Fibroblast of the aortic adventitia (primary cell): ENCODE data around the gene ERG. TPM values are rescaled to one million over a fixed set of nuclear protein-coding genes. Genes with fewer than 3 reads are reported as not detected.

ENCODE experiments used
- DNase-seq: peaks from one replicate; pipeline ENCODE4 v3.0.0-alpha.2; 2010; ENCODE audit warnings: low read depth
- H3K4me3 ChIP-seq: 2 replicates; pipeline ENCODE4 v1.5.1; 2011; ENCODE audit warnings: low read depth, mild to moderate bottlenecking, control low read depth, low read length, moderate library complexity
- total RNA-seq: library from RNA; depleted of rRNA; stranded (reverse); fragments of >200 nt; gene quantifications from 2 replicates; pipeline ENCODE4 v1.2.3, GENCODE V29; 2012; ENCODE audit warnings: low replicate concordance
- TF ChIP-seq, protein P1 (sequence below): IDR thresholded peaks from 2 replicates; pipeline ENCODE4 v1.5.1; 2011; ENCODE audit warnings: mild to moderate bottlenecking, low read length, control low read depth, inconsistent platforms; ENCODE audit not compliant: insufficient read depth

Gene ERG
- total RNA-seq, 1 donor: 9.9 TPM

- TF ChIP-seq, protein P1, sequence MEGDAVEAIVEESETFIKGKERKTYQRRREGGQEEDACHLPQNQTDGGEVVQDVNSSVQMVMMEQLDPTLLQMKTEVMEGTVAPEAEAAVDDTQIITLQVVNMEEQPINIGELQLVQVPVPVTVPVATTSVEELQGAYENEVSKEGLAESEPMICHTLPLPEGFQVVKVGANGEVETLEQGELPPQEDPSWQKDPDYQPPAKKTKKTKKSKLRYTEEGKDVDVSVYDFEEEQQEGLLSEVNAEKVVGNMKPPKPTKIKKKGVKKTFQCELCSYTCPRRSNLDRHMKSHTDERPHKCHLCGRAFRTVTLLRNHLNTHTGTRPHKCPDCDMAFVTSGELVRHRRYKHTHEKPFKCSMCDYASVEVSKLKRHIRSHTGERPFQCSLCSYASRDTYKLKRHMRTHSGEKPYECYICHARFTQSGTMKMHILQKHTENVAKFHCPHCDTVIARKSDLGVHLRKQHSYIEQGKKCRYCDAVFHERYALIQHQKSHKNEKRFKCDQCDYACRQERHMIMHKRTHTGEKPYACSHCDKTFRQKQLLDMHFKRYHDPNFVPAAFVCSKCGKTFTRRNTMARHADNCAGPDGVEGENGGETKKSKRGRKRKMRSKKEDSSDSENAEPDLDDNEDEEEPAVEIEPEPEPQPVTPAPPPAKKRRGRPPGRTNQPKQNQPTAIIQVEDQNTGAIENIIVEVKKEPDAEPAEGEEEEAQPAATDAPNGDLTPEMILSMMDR: no peak
- DNase-seq: no peak
- H3K4me3 ChIP-seq: no peak overlapping the region
Measured at GRCh38 chr21:38420140-38420539, 78.1 kb downstream of the ERG start.

DNA sequence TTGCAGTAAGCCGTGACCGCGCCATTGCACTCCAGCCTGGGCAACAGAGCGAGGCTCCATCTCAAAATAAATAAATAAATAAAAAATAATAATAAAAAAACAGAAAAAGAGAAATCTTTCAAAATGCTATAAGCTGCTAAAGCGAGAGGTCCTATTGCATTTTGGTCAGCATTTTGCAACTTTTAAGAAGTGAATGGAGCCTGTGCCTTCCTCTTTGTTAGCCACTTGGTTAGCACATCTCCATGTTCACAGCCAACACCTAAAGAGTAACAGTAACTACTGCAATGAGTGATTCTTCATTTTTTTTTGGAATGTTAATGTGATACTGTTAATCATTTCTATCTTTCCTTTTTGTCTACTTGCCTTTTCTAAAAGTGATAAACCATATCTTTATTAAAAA, 80.6 kb downstream of the ERG start:
- DNase-seq: no peak
- no peak overlapping the region for H3K4me3 ChIP-seq
- TF ChIP-seq, protein P1: no peak

GRCh38 chr21:38416791-38417190, 81.5 kb downstream of the ERG start:
- H3K4me3 ChIP-seq: no peak overlapping the region
- TF ChIP-seq, protein P1: no peak
- DNase-seq: no peak

GRCh38 chr21:38413958-38414548, 84.2 kb downstream of the ERG start:
- H3K4me3 ChIP-seq: no peak overlapping the region
- DNase-seq: peak; percentile 62
- TF ChIP-seq, protein P1: no peak

DNA sequence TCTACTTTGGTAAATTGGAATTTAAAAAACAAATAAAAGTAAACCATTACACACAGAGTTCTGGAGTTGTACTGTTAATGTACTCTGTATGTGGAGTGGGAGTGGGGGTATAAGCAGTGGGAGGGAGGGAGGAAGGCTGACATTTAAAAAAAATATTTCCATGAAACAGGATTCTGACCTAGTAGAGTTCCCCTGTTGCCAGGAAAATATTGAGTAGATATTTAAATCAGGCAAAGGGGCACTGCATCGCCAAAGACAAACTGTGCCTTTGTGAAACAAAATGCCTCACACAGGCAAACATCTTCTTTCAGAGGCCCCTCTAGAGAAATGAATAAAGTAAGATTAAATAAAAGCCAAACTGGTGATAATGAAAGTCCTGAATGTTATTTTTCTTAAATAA, 87.8 kb downstream of the ERG start:
- TF ChIP-seq, protein P1: no peak
- H3K4me3 ChIP-seq: no peak overlapping the region
- DNase-seq: no peak

- no peak for DNase-seq
- TF ChIP-seq, protein P1: no peak
- H3K4me3 ChIP-seq: no peak overlapping the region
Measured at GRCh38 chr21:38409907-38410306, 88.4 kb downstream of the ERG start.

- TF ChIP-seq, protein P1: no peak
- no peak overlapping the region for H3K4me3 ChIP-seq
- no peak for DNase-seq
Measured at GRCh38 chr21:38404177-38404576, 94.1 kb downstream of the ERG start.
